HG03159 (cell line): ENCODE data around the gene EHF.

Source experiments
- ATAC-seq: cut with Tn5 transposase; IDR thresholded peaks from one replicate; pipeline ENCODE4 v1.9.1; 2021; ENCODE audit warnings: mild to moderate bottlenecking, moderate library complexity; ENCODE audit not compliant: unreplicated experiment

EHF gene

DNA sequence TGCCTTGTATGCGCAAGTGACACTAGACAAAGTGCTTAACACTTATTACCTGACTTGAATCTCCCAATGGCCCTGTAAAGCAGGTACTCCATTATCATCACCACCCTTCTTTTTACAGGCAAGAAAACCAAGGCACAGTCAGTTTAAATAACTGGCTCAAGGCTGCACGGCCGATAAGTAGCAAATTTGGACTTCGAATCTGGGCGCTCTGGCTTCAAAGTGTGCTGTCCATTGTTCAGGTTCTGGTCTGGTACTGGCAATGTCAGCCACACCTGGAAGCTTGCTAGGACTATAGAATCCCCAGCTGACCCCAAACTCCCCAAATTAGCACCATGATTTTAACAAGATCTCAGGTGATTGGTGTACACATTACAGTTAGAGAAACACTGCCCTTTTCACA lies 19.3 kb upstream of the EHF start:
- ATAC-seq: no peak

DNA sequence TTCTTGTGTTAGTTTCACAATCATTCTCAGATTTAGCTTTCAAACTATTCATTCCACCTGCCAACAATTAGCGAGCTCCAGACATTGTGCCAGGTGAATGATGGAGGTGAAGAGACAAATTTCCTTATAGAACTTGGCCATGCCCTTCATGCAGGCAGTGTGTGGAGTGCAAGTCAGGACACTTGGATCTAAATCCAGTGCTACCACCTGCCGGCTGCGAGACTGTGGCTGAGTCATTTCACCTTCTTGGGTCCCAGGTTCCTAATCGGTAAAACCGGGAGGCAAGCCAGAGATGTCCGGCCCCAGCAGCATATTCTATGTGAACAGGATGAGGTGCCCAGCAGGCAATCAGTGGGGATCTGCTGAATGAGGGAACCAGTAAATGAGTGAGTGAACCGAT lies 18.6 kb upstream of the EHF start:
- no peak for ATAC-seq

DNA sequence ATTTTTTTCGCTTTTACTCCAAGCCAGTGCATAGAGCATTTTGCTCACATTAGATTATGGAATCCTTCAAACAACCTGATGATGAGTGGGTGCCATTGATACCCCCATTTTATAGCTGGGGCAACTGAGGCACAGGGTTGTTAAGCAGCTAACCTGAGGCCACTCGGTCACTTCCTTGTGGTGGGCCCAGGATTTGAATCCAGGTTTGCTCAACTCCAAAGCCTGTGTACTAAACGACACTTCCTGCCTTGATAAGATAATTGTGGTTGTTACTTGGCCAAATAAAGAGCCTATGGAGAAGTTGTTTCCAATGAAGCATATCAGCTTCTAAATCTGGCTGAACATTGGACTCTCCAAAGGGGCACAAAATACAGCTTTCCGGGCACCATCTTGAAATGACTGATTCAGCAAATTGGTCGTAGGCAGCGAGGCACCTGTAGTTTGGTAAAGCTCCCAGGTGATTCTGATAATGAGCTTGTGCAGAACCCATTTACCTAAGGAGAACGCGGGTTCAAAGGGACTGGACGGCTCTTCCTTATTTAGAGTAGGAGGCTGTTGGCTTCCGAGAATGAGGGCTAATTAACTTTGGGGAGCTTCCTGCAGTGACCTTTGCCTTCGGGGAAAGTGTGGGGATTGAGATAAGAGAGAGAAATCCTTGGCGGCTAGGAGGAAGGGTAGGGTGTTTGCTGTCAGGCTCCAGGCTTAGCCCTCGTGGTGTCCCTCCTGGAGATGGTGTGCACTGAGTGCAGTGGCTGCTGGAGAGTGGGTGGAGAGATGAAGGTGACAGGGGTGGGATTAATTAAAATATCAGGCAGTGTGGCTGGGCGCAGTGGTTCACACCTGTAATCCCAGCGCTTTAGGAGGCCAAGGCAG lies 17.5 kb upstream of the EHF start:
- ATAC-seq: no peak

DNA sequence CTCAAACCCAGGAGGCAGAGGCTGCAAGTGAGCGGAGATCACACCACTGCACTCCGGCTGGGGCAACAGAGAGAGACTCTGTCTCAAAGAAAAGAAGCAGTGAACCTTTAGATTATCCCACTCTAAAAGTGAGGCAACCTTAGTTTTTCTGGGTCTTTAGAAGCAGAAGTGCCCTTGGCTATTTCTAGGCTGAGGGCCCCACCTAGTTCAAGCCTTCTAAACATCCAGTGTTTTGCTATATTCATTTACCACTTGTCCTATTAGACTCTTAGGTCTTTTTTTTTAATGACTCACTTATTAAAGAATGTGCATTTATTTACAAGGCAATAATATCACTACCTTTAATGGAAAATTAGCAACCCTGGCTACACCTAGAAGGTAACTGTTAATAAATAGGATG lies 16.7 kb upstream of the EHF start:
- no peak for ATAC-seq

DNA sequence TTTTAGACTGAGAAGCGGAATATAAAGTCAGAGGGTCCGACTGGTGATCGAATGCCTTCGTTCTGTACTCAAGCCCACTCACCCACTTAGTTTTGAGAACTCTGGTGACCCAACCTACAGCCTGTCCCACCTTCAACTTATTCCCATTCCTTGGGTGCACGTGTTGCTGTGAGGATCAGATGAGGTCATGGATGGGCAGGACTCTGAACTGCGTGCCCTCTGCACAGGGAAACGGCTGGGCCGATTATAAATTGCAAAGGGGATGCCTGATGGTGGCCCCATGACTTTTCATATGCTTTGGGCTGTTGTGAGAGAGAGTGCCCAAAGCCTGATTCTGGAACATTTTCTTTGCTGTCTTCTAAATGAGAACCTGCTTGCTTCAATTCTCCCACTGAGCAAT lies 16.0 kb upstream of the EHF start:
- no peak for ATAC-seq

DNA sequence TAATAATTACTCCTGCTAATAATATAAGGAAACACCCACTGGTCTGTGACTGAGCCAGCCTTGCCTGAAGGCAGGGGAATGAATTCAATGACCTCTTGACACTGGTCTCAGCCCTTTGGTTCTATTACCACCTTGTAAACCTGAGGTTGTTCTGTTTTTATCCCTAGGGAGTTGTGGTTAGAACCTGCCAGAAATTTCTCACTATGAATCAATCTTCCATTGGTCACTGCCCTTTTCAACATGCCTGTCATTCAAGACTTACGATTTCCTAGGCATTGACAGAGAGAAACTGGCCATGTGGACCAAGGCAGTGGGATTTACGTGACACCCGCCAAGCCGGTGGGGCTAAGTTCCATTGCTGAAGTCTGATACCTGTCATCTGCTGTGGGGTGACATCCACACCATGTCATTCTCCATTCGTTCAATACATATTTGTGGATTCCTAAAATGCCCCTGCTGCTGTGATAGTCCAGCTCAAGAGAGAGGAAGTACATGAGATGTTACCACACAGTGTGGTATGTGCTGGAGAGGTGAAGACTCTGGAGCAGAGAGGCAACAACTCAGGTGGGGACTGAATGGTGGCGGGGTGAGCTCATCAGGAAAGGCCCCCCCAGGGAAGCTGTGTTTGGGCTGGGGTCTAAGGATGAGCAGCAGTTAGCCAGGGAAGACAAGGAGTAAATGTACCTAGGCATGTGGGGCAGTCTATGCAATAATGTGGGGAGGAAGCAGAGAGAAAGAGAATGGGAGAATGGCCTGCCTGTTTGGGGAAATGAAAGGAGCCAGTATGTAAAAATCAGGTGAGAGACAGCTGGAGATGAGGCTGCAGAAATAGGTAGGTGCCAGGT lies 15.2 kb upstream of the EHF start:
- no peak for ATAC-seq

DNA sequence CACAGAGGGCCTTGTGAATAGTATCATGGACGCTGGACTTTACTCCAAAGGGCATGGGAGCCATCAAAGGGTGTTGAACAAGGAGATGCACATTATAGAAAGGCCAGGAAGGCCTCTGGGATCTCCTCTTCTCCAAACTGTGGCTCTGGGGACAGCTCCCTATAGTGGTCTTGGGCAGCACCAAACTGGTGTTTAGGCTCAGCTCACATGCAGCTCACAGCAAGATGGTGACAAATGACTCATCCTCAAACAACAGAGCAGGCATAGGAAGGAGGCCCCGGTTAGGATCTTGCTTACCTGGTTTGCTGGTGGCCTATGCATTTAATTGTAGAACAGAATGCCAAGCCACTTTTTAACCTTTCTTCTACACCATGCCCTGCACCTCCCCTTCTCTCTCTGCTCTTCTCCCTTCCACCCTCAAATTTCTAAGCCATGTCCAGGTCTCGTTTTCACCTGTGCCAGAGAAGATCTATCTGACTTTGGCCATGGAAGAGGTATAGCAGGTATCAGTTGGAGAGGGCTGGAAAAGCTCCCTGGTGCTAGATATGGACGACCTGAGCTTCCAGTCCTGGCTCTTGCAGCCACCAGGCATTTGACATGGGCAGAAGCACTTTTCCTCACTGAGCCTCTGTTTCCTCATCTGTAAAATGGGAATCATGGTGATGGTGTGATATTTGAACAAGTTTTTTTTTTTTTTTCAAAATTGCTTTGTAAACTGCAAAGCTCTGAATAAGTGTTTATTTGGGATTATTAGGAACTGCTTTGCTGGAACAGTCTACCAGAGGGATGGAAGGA lies 14.4 kb upstream of the EHF start:
- ATAC-seq: no peak

DNA sequence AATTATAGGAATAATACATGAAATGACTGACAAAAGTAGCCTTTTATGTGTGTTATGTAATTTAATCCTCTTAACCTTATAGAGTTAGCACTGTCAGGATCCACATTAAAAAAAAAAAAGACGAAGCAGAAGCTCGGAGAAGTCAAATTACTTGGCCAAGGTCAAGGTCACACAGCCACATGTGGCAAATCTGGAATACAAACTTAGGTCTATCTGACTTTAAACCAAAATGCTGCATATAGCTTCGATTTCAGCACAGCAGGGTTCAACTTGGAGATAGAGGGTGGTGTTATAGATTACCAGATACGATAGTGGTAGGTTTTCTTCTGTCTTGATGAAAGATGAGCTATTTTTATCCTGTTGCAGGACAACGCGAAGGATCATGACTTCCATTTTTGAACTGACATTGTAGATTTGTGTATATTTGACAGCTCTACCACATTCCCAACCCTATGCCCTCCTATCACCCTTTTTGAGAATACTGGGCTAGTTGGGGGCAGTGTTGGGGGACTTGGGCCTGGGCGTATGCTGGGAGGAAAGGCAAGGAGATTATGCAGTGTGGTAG lies 11.6 kb upstream of the EHF start:
- no peak for ATAC-seq

DNA sequence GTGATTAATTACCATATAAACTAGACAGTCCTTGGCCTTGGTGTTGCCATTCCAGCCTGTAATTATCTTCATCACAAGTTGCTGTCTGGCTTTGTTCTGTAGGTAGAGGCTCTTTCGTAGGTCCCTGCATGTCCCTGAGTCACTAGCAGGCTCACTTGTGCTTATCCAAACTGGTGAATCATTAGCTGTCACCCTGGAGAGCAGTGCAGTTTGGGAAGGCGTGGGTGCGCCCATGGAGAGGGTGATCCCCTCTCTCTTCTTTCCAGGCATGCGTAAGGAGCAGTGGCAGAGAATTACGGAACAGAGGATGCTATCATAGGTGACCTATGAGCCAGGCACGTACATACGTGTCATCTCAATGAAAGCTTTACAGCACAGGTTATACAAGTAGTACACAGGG lies 11.0 kb upstream of the EHF start:
- no peak for ATAC-seq

DNA sequence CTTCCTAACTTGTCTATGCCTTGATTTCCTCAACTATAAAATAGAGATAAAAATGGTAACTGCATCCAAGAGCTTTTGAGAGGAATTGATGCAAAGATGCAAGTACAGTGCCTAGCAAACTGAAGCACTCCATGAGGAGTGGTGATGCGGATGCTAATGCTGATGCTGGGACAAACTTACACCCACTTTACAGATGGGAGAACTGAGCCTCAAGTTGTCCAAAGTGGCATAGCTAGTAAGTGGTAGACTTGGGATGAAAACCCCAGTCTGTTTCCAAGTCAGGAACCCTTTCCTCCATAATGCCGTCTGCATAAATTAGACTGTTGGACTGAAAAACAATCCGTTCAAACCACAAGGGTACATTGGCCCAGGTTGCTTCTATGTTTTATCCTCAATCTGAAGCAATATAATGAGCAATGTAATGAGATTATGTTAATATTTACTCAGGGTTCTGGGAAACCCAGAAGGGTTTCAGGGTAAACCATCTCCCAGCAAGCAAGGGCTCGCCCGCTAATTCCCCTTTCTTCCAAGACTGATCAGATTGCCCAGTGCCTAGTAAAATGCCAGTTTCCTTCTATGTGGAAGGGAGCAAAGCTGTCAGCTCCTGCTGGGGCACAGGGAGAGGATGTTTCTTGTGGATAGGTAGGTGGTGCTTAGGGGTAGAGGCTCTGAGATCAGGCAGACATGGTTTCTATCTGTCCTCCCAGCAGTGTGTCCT lies 10.4 kb upstream of the EHF start:
- ATAC-seq: no peak

DNA sequence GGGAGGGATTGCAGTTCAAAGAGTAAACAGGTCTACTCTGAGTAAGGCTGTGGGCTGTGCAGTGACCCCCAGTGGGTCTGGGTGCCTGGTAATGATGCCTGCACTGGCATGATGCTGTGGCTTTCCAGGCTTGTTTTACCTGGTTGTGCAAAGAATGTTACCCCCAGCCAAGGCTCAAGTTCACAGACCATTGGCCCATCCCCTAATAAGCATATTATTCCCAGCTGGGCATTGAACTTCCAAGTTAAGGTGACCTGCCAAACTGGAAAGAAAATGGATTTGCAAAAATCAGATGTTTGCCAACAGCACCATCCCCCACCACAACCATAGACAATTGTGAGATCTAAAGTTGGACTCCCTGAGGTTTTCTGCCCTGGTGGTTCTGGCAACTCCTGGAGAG lies 7.9 kb upstream of the EHF start:
- peak; percentile 8 for ATAC-seq

DNA sequence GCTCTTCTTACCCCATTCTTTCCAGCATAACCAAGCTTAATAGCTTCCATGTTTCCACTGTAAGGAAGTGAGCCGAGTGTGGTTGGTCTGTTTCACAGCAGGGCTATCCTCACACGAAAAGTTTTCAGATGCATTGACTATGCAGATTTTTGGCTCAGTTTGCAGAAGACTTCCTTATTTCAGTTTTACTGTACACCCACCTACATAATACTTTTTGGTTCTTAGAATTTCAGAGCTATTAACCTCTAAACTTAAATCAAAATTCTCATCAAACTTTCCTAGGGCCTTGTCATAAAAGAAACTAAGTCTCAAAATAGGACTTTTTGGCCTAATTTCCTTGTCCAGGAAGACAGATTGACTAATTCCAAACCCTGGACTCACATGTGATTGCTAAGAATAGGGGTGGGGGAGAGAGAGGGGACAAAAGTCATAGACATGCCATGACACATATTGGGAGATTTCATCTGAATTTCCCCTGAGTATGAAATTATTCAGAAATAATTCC lies 7.3 kb upstream of the EHF start:
- ATAC-seq: peak; percentile 90

DNA sequence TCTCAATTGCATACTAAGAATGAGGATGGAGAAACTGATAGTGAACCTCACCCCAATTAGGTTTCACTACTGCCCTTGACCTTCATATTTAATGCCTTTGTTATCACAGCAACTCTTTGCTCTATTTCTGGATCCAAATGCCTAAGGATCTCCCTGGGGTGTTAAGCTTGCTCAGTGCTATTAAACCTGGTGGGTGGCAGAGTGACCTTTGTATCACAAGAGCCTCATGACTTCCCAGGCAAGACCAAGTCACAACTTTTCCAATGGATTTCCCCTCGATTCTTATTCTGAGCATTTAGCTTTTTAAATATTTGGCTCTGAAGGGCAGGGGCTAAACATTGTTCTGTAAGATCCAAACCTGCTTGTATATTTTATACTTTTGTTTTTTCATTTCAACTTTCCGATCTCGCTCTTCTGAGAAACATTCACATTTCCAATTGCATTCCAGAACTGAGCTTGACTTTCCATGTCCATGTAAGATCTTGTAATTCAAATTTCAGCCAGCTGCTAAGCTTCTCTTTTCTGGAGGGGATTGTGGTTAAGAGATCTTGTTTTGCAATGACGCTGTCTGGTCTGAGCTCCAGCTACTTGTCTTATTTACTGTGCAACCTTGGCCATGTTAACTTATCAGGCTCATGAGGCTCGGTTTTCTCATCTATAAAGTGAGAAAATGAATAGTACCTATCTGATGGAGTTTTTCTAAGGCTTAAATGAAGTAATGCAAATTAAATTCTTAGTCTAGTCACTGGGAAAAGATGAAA lies 6.4 kb upstream of the EHF start:
- ATAC-seq: peak; percentile 61

DNA sequence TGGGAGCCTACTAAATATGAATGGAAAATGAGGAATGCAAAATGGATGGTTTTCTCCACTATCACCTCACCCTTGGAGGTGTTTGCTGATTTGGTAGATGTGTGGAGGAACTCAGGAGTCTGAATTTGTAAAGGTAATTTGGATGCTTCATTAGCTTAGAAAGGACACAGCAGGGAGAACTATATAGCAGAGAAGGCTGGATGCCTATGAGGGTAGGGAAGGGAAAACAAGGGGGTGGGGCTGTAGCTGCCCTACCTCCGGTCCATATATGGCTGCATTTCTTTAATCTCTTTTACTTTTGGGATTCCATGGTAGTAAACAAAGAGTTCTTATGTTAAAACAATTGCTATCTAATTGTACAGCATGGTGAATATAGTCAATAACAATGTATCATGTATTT lies 4.8 kb upstream of the EHF start:
- no peak for ATAC-seq

DNA sequence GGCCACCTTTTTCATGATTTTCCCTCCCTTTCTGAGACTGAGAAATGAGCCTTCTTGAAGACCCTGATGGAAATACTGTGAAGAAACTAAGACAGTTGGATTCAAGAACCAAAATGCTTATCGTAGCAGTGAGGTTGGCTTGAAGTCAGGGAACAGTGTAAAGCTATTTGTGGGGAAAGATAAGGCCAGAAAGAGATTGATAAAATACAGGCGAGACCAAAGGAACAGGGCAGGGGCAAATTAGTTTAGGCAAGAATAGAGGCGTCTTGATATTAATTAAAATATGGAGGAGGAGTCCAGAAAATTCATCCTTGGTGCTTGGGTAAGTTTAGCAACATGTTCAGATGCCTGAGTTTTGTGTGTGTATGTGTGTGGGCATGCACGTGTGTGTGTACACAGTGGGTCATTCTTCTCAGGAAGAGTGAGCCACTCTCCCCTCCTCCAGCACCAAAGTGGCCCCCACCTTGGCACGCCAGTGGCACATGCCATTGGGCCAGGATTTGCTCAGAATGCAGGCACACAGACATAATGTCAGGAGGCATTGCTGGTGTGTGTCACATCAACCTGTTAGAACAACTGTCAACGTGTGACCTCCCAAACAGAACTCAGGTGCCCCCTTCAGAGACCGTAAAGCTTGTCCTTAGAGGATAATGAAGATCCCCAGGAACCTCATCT lies 3.9 kb upstream of the EHF start:
- no peak for ATAC-seq

DNA sequence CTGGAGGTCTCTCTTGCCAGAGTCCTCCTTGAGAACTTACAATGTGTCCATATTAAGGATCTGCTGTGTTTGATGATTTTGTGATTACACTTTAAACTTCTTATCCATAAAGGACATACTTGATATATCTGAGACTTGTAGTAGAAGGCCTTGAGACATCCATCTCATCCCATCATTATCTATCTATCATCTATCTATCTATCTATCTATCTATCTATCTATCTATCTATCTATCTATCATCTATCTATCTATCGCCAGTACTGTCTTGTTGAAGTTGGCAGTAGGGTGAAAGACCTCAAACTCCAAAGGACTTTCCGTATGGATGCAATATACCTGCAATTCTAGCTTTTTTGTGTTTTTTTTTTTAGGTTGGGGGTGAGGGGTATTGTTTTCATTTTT lies 2.5 kb upstream of the EHF start:
- ATAC-seq: no peak

DNA sequence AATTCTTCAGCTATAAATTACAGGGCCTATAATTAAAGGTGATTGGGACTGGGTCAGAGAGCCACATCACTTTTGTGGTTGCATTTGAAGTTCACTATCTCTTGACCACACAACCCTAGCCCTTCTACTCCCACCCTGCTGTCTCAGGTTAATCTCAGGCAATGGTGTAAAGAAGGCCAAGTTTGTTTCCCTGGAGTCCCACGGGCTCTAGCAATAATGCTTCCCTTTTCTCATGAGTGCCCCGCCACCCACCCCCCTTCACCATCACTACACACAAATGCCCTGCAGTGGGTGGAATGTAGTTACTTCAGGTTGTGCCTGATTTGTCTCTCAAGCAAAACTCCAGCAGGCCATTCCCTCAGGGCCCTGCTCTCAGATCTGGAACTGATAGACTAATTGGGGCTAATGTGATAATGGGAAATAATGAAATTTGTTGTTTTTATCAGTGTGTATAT lies 1.8 kb upstream of the EHF start:
- no peak for ATAC-seq

DNA sequence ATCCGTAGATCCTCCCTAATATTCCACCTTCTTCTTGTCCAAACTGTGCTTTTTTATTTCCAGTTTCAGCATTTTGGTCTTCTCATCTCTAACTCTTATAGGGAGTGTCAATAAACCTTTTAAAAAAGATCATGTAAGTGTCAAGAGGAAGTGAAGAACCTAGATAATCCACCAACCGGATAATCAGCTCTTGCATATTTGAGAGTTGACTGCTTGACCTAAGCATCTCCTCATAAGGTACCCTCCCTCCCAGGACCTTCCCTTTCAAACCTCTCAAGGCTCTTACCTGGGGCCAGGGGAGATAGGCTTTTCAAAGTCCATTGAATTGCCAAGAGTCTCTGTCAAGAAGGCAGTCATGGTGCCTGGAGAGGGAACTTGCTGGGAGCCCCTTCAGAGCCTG lies 691 bp upstream of the EHF start:
- ATAC-seq: no peak

DNA sequence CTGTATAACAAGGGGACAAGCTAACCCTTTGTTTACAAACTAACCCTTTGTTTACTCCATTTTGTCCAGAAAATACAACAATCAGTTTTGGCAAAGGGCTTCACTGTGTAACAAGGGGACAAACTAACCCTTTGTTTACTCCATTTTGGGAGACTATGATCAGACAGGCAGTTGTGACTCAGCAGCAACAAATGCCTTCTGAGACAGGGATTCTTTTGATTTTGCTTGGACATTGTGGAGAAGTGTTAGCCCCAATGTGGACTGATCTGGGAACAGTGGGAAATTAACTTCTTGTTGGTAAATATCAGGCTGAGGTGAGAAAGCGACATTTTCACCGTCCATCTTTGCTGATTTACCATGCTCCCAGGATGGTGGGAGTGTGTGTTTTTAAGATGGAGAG lies 983 bp downstream of the EHF start:
- ATAC-seq: no peak
